HG02763 (cell line): ENCODE measurements around the gene SMPDL3B.

ENCODE experiments used
- ATAC-seq: cut with Tn5 transposase; IDR thresholded peaks from one replicate; pipeline ENCODE4 v1.9.1; 2021; ENCODE audit warnings: mild to moderate bottlenecking, moderate library complexity; ENCODE audit not compliant: unreplicated experiment

The SMPDL3B gene, protein sequence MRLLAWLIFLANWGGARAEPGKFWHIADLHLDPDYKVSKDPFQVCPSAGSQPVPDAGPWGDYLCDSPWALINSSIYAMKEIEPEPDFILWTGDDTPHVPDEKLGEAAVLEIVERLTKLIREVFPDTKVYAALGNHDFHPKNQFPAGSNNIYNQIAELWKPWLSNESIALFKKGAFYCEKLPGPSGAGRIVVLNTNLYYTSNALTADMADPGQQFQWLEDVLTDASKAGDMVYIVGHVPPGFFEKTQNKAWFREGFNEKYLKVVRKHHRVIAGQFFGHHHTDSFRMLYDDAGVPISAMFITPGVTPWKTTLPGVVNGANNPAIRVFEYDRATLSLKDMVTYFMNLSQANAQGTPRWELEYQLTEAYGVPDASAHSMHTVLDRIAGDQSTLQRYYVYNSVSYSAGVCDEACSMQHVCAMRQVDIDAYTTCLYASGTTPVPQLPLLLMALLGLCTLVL

DNA sequence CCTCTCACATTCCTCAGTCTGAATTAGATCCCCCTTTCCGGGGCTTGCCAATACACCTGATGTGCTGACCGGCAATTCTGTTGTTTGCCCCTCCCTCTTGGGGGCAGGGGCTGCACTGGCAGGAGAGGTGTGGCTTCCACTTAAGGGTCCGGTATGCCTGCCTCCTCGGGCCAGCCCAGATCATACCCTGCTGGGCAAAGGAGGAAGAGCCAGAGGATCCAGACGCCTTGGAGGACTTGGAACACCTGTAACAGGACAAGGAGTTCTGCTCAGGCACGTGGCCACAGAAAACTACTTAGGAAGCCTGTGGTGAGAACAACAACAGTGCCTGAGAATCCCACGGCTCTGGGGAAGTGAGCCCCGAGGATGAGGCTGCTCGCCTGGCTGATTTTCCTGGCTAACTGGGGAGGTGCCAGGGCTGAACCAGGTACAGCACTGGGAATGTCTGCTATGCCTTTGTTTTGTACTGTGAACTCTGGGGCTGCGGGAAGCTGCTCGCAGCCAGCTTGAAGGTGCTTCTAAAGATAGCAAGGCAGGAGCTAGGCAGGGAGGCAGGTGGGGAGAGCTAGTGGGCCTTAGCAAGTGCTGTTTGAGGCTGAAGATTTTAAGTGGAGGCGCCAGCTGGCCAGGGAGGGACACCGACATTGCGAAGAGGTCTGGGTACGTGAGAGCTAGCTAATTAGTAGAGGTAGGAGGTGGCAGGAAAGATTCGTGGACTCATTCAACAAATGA lies at the start of gene SMPDL3B:
SMPDL3B (plus strand) TSS at position 183 of the 732 bp plus-strand sequence; CDS start at position 367, 184 bp downstream.
- ATAC-seq = no peak

DNA sequence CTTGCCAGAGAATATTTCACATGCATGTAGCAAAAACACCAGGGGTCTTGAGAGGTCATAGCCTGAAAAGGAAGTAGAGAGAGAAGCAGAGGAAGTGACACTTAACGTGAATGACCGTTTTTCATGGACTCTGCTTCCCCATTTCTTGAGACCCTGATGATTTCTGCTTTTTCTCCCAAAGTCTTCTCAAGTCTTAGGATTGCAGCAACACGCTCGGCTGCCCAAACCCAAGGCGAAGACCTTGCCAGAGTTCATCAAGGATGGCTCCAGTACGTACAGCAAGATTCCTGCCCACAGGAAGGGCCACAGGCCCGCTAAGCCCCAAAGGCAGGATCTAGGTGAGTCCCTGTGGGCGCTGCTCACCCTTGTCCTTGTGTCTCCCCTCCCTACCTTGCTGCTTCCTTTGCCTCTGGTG lies 49.7 kb upstream of the SMPDL3B start:
- ATAC-seq = no peak

DNA sequence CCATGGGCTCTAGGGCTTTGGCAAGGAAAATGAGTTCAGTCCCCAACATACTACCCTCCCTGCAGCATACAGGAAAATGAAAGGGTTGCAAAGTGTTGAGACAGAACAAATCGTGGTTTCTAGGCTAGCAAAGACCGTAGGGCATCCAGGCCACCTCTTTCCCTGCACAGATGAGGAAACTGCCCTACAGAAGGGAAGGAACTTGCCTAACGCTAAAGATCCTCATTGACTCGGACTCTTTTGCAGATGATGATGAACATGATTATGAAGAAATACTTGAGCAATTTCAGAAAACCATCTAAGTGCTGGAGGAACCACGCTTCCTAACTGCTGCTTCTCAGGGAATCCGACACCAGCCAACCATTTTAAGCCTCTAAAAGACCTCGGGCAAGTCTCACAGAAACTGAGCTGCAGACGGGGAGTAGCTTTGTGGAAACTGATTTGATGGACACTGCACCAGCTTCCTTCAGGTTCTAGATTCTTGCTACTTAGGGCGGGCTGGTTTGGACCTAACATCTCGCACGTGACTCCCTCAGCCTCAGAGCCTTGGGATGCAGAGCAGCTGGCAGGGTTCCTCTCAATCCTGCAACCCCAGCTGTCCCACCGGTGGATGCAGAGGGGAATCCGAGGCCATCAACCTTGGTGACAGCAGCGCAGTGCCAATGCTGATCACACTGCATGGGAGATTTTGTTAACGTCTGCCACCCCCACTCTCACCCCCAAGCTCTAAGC lies 49.0 kb upstream of the SMPDL3B start:
- ATAC-seq = no peak

DNA sequence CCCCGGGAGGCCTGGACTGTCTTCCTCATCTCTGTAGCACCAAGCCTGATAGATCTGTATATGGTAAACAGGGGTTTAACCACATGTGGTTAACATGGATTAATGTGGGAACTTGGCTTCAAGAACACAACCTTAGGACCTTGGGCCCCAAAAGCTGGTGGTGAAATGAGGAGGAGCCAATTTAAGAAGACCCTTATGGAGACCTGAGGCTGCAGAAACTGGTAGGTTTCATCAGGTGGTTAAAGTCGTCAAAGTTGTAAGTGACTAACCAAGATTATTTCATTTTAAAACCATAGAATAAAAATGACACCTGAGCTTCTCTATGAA lies 48.5 kb upstream of the SMPDL3B start:
- no peak for ATAC-seq

DNA sequence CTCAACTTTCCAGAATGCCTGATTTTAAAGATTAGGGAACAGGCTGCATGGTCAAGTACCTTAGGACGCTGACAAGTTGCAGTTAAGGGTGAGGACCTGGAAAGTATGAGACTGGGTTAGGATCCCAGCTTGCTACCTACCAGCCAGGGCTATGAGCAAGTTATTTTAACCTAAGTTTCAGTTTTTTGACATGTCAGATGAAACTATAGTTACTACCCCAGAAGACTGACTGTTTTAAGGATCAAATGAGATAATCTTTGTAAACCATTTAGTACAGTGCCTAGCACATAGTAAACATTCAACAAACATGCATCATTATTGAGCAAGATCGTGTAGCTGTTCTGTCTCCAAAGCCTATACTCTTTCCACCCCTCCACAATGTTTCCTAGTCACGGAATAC lies 48.1 kb upstream of the SMPDL3B start:
- ATAC-seq = no peak

DNA sequence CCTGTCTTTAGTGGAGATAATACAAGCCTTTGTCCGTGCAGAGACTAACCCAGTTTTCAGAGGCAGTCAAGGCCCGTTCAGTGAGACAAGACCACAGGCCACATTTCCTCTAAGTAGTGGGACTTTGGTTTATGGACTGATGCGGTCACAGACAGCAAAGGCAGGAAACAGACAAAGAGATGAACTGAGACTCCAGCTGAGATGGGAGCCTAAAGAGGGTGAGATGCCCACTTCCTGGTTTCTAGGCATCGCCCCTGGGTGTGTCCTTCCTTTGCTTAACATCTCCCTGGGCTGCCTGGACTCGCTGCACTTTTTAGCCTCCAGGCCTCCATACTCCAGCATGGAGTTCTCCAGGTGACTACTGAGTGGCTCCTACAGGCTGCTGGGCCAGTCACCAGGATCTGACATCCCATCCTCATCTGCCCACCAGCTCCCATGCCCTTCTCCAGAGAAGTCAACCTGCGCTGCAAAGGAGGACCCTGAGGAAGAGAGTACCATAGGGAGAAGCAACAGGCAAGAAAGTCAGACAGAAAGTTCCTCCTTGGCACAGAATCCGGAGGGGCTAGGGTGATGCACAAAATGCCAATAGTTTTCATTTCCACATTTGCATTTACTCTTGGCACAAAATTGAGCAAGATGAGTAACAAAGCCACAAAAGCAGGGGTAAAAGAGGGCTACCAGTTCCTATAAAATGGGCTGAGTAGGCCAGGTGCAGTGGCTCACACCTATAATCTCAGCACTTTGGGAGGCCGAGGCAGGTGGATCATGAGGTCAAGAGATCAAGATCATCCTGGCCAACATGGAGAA lies 47.4 kb upstream of the SMPDL3B start:
- no peak for ATAC-seq

DNA sequence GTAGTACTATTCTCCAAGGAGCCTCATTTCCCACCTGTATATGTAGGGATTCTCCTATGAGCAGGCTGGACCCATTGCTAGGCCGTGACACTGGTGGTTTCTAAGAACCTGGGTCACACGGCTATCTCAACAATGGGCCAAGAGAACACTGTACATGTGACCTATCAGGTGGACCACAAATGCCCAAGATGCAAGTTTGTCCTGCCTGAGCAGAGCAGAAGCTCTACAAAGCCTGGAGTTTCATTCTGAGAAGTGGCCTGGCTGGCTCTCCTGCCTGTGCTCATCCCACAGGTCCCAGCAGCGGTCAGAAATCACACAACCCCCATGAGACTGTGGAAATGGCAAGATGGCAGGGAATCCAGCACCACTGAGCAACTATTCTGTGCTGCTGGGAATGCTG lies 45.3 kb upstream of the SMPDL3B start:
- ATAC-seq = no peak

DNA sequence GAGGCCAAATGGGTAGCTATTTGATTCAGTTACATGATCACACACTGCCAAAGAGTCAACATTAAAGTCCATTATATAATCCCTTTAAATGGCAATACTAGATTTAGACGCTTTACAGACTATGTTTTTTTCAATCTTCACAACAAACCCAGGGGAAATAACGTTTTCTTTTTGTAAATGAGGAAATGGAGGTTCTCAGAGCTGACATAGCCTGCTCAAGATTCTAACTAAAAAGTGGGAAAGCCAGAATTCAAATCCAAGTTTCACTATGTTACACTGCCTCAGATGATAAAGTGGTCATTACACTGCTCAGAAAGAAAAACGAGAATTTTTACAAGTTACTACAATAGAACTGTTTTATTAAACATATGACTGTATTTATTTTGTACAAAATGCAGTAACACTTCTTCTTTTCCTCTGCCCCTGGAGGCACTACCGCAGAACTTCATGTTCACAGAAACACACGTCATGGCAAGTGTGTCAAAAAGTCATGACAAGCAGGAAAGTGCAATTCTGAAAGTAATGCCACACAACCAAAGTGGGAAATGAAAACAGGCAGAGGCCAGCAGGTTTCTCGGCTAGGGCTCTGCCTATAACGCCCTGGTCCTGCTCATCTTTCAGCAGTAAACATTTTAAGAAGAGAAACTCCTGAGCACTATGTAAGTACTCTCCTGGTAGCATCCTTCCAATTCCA lies 43.5 kb upstream of the SMPDL3B start:
- peak; percentile 32 for ATAC-seq

DNA sequence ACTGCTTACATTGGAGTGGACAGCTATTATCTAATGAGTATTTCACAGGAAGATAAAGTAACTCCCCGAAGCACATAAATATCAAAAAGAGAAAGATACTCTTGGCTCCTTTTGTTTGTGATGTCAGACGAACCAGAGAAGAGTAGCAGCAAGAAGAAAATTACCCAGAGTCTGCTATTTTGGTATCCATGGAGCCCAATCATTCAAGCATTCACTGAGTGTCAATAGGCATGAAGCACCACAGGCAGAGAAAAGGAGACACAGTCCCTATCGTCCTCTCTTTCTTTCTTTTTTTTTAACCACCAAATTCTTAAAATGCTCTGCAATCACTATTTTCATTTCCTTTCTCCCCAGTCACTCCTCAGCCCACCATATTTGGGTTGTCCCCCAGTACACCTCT lies 40.3 kb upstream of the SMPDL3B start:
- no peak for ATAC-seq

DNA sequence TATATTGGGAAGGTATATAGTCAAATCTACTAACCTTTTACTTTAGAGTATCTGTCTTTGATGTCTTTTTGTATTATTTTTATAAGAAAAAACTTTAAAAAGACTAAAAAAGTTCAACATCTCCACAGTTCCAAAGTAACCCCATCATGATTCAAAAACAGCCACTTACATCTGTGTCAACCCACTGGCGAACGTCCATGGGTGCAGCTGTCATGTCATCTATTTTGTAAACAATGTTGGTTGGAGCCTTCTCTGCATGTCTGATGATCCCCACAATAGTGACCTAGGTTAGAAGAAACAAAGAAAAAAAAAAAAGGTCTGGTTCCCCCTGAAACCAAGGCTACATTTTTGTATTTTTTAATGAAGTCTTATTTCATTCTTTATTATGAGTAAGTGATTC lies 28.0 kb upstream of the SMPDL3B start:
- ATAC-seq = no peak

DNA sequence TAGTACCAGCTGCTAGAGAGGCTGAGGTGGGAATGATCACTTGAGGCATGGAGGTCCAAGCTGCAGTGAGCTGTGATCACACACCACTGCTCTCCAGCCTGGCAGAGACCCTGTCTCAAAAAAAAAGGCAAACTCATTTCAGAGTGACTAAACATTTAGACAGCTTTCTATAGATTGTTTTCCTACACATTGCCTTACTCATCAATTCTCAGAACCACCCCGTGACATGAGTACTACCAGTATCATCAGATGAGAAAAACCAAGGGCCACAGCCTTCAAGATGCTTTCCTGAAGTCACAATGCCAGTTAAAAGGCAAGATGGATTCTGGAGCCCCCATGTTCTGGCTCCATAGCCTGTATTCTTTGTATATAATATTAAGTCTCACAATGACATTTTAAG lies 22.4 kb upstream of the SMPDL3B start:
- ATAC-seq = no peak

DNA sequence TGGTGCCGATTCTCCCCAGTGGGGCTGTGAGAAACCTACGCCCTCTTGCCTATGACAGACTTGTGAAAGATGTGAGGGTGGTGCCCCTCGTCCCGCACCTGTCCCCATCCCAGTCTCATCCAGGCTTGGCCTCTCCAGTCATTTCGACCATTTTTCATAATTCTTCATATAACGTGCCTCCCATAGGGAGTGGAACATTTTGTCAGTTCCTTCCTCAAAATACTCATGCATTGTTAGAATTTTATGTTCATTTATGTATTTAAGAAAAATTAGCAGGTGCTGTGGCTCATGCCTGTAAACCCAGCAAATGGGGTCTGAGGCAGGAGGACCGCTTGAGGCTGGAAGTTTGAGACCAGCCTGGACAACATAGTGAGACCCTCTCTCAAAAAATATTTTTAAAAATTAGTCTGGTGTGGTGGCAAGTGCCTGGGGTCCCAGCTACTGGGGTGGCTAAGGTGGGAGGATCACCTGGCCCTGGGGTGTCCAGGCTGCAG lies 19.7 kb upstream of the SMPDL3B start:
- no peak for ATAC-seq

DNA sequence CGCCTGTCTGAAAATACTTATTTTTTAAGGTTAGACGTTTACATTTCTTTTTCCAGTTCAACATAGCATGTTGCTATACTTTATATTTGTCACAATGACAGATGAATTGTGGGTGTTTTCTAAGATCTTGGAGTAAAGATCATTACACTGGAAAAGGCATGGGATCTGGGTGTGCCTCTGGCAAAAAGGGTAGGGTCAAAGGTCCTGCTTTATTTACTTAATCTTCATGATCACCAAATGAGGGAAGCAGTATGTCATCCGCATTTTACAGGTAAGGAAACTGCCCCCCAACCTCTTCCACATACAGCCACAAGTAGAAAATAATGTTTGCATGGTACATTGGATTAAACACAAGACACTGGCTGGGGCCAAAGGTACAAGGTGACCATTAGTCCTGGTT lies 12.5 kb upstream of the SMPDL3B start:
- no peak for ATAC-seq

DNA sequence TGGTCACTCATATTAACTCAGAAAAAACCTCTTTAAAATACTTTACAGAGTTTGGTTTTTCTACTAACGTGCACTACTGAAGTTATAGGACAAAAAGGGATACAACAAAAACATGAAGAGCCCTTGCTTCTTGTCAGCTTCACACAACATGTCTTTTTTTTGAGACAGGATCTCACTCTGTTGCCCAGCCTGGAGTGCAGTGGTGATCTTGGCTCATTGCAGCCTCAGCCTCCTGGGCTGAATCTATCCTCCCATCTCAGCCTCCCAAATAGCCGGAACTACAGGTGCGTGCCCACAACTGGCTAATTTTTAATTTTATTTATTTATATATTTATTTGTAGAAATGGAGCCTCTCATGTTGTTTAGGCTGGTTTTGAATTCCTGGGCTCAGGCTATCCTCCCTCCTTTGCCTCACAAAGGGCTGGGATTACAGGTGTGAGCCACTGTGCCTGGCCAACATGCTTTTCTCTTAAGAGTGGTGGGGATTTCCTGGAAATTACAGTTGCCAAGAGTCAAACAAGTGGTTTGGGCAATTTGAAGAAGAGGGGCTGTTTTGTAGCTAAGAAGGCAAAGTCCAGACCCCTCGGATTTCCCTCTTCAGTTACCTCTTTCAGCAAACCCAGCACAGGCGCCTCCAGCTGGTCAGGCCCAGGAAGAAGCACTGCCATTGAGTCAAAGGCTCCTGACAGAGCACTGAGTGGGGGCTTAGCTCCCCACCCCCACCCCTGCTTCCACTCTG lies 6.4 kb upstream of the SMPDL3B start:
- no peak for ATAC-seq

DNA sequence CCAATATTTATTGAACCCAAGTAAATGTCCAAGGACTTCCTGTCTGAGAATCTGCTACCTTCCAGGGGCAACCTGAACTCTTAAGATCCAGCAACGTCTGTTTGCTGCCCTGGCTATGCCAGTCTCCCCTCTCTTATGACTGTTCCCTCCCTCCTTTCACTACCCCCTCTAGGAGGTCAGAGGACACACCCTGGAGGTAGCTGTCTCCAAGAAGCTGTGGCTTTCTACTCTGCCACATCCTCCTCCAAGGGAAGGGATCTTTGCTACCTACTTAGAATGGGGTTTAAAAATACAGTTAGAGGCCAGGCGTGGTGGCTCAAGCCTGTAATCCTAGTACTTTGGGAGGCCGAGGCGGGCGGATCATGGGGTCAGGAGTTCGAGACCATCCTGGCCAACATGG lies 3.6 kb upstream of the SMPDL3B start:
- no peak for ATAC-seq

DNA sequence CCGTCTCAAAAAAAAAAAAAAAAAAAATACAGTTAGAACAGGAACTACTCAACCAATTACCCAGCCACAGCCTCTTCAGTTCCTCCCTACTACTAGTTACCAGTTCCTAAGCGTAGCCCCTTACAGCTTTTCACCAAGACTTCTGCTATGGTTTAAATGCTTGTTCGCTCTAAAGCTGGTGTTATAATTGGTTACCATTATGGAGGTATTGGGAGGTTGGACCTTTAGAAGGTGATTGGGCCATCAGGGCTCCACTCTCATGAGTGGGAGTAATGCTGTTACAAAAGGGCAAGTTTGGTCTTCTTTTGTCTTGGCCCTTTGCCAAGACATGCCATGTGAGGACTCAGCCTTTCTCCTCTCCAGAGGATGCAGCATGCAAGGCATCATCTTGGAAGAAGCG lies 3.0 kb upstream of the SMPDL3B start:
- no peak for ATAC-seq

DNA sequence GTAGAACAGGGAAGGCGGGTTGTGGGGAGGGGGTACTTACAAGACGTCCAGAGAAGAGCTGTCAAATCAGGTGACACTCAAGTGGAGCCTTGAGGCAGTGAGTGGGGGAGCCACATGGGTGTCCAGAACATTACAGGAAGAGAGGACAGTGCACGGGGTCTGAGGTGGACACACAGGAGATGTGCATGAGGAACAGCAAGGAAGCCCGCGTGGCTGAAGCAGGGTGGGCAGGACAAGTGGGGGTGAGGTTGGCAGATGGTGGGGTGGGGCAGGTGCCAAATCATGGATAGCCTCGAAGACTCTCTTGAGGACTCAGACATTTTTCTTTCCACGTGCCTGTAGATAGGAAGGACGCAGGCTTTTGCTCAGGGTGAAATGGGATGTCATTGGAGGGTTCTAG lies 921 bp downstream of the SMPDL3B start:
- no peak for ATAC-seq

DNA sequence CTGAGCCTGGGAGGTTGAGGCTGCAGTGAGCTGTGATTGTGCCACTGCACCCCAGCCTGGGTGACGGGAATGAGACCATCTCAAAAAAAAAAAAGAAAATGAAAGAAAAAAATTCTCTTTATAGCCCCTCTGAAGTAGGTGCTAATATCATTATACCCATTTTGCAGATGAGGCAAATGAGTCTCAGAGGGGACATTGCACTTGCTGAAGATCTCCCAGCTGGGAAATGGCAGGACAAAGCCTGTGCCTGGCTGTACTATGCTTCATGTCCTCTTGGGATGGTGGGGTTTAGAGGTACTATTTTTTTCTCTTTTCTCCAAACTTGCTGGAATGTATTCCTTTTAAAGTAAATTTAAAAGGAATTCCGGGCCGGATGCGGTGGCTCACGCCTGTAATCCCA lies 1.6 kb downstream of the SMPDL3B start:
- no peak for ATAC-seq

DNA sequence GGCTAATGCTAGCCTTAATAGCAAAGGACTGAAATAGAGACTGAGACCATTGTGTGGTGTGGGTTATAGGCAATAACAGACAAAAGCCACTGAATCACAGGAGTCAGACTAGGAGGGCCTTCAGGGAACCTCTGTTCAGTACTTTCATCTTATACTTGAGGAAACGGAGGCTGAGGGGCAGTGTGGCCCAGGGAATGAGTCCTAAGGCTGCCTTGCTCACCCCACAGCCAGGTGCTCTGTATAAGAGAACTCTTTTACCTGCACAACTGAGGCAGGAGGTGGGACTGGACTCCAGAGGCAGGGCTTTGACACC lies 2.7 kb downstream of the SMPDL3B start:
- no peak for ATAC-seq

DNA sequence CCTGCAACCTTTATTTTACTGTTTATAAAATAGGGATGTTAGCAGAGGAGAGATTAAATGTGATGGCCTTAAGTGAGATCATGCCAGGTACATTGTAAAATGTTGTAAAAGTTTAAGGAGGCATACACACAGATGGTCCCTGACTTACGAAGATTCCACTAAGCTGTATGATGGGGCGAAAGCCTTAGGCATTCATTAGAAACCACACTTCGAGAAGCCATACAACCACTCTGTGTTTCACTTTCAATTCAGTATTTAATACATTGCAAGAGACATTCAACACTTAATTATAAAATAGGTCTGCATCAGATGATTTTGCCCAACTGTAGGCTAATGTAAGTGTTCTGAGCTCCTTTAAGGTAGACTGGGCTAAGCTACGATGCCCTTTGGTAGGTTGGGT lies 3.7 kb downstream of the SMPDL3B start:
- no peak for ATAC-seq
